Measurements from ENCODE around the gene SINHCAF. TPM values are rescaled to one million over a fixed set of nuclear protein-coding genes. Genes with fewer than 3 reads are reported as not detected.

Gene SINHCAF
- total RNA-seq, 1 experiment from 2014 or later, result 127 TPM

DNA sequence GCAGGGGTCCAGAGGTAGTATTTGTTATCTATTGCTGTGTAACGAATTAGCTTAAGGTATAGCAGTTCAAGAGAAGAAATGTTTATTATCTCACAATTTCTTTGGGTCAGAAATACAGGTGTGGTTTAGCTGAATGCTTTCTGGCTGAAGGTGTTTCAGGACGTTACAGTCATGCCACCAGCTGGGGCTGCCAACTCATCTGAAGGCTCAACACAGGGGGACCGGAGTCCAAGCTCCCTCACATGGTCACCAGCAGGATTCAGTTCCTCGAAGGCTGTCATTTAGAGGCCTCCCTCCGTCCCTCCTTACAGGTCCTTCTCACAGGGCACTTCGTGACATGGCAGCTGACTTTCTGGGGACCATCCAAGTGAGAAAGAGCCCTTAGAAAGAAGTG is 37.5 kb upstream of the SINHCAF start:
- no peak for DNase-seq
- no peaks in the 10 kb centered on the region for H3K27me3 Mint-ChIP-seq (ENCODE audit: unreplicated experiment)
- no peak overlapping the region for H3K4me3 Mint-ChIP-seq (ENCODE audit: low read depth, unreplicated experiment)
- TF ChIP-seq, protein P1, sequence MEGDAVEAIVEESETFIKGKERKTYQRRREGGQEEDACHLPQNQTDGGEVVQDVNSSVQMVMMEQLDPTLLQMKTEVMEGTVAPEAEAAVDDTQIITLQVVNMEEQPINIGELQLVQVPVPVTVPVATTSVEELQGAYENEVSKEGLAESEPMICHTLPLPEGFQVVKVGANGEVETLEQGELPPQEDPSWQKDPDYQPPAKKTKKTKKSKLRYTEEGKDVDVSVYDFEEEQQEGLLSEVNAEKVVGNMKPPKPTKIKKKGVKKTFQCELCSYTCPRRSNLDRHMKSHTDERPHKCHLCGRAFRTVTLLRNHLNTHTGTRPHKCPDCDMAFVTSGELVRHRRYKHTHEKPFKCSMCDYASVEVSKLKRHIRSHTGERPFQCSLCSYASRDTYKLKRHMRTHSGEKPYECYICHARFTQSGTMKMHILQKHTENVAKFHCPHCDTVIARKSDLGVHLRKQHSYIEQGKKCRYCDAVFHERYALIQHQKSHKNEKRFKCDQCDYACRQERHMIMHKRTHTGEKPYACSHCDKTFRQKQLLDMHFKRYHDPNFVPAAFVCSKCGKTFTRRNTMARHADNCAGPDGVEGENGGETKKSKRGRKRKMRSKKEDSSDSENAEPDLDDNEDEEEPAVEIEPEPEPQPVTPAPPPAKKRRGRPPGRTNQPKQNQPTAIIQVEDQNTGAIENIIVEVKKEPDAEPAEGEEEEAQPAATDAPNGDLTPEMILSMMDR (IDR thresholded peaks at IDR 0.05; ENCODE audit: unreplicated experiment), result no peak
- H3K4me1 Mint-ChIP-seq (ENCODE audit: low read depth, unreplicated experiment), result peaks cover 19% of the 10 kb centered on the region
- H3K9me3 Mint-ChIP-seq (ENCODE audit: low read depth, unreplicated experiment), result no peaks in the 10 kb centered on the region
- no peak overlapping the region for H3K27ac Mint-ChIP-seq (ENCODE audit: unreplicated experiment)
- peaks cover 9% of the 10 kb centered on the region for H3K36me3 Mint-ChIP-seq (ENCODE audit: insufficient read depth, unreplicated experiment)
- intact Hi-C loops (cut with micrococcal nuclease; ENCODE audit: unreplicated experiment), result loop anchor here (1.0 to 5.0 kb wide), 3 partner anchors 37 to 112 kb away; partner anchors contain the start of gene SINHCAF
- no TSS peak for BruUV-seq (replicated peaks)
- CTCF ChIA-PET, result interaction anchor here (0.6 to 2.6 kb wide), 6 partner anchors 26 to 290 kb away, joined by 3 to 9 read pairs (median 8); partner anchors contain the start of gene SINHCAF

DNA sequence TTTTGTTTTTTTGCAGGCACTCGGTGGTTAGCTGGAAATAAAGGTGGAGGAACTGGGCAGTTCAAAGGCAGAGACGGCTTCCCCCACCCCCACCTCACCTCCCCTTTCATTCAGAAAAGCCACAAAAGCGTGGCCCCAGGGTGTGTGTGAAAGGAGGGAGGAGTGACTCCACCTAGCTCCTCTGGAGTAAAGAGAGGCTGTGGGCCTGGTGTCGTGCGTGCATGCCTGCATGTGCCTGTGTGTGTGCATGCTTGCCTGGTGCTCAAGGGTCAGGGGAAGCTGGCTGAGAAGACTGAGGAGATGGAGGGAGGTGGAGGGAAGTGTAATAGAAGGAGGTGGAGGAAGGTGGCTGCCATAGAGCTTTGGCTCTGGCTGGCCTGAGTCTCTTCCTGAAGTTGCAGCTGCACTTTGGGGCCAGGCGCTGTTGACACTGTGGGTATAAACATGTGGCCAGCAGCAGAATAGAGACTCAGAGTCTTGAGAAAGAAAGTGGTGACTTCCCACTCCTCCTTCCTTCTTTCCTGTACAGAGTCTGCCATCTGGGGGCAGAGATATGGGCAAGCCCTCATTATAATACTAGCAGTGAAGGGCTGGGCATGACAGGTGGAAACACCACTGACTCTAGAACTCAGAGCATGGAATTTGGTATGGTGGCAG is 36.9 kb upstream of the SINHCAF start:
- Mint-ChIP-seq H3K4me1 (ENCODE audit: low read depth, unreplicated experiment) (peaks cover 17% of the 10 kb centered on the region), H3K9me3 (ENCODE audit: low read depth, unreplicated experiment) (no peaks in the 10 kb centered on the region), H3K36me3 (ENCODE audit: insufficient read depth, unreplicated experiment) (peaks cover 9% of the 10 kb centered on the region), H3K27me3 (ENCODE audit: unreplicated experiment) (no peaks in the 10 kb centered on the region), H3K4me3 (ENCODE audit: low read depth, unreplicated experiment) (peak overlapping the region; percentile 64), H3K27ac (ENCODE audit: unreplicated experiment) (peak overlapping the region; percentile 82)
- CTCF ChIA-PET, result interaction anchor here (0.5 to 2.6 kb wide), 7 partner anchors 12 to 290 kb away, joined by 3 to 9 read pairs (median 7); partner anchors contain the start of gene SINHCAF
- intact Hi-C loops (cut with micrococcal nuclease; ENCODE audit: unreplicated experiment), result loop anchor here (1.0 to 5.0 kb wide), 3 partner anchors 36 to 112 kb away; partner anchors contain the start of gene SINHCAF
- no TSS peak for BruUV-seq (replicated peaks)
- DNase-seq, result peak; percentile 40
- TF ChIP-seq, protein P1 (IDR thresholded peaks at IDR 0.05; ENCODE audit: unreplicated experiment), result no peak

DNA sequence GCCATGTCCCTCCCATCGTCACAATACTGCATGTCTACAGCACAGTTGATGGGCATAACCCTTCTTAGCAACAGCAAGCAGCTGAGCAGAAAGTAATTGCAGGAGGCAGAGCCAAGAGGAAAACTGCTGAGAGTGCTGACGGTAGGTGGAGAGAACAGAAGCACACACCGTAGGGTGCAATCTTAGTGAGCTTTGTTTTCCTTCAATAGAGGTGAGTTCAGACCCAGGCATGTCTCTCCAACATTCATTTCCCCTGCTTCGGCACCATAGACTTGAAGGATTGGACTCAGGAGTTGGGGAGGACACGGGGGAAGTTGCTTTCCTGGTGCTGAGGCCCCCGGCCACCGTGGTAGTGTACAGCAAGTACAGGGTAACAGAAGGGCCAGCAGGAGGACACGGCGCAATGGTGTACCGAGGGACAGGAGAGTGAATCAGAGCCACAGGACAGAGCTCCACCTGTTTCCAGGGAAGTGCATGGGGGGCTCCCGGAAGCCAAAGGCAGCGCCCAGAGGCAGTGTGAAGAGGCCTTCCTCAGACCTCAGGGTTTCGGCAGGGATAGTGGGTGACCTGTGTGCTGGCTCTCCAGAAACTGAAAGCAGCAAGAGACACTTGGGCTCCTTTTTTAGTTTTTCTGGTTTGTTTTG is 36.3 kb upstream of the SINHCAF start:
- BruUV-seq (replicated peaks), result no TSS peak
- peak overlapping the region; percentile 64 for H3K4me3 Mint-ChIP-seq (ENCODE audit: low read depth, unreplicated experiment)
- peak; percentile 30 for DNase-seq
- no peaks in the 10 kb centered on the region for H3K9me3 Mint-ChIP-seq (ENCODE audit: low read depth, unreplicated experiment)
- H3K27ac Mint-ChIP-seq (ENCODE audit: unreplicated experiment), result peak overlapping the region; percentile 82
- TF ChIP-seq, protein P1 (IDR thresholded peaks at IDR 0.05; ENCODE audit: unreplicated experiment), result no peak
- H3K36me3 Mint-ChIP-seq (ENCODE audit: insufficient read depth, unreplicated experiment), result peaks cover 9% of the 10 kb centered on the region
- no peaks in the 10 kb centered on the region for H3K27me3 Mint-ChIP-seq (ENCODE audit: unreplicated experiment)
- H3K4me1 Mint-ChIP-seq (ENCODE audit: low read depth, unreplicated experiment), result peaks cover 17% of the 10 kb centered on the region
- intact Hi-C loops (cut with micrococcal nuclease; ENCODE audit: unreplicated experiment), result loop anchor here (2.0 to 5.0 kb wide), 2 partner anchors 35 to 45 kb away; partner anchors contain the start of gene SINHCAF
- CTCF ChIA-PET, result interaction anchor here (0.5 to 2.6 kb wide), 6 partner anchors 13 to 291 kb away, joined by 3 to 9 read pairs (median 6); no protein-coding TSS in a partner anchor

DNA sequence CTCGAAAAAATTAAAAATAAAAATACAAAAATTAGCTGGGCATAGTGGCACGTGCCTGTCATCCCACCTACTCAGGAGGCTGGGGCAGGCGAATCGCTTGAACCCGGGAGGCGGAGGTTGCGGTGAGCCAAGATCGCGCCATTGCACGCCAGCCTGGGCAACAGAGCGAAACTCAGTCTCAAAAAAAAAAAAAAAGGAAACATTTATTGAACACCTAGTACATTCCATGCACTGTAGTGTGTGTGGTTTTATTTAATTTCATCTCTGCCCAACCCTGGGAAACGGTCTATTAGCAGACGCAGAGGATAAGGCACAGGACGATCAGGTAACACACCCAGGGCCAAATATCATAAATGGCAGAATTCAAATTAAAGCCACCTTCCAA is 35.8 kb upstream of the SINHCAF start:
- no peak for DNase-seq
- Mint-ChIP-seq H3K9me3 (ENCODE audit: low read depth, unreplicated experiment) (no peaks in the 10 kb centered on the region), H3K4me1 (ENCODE audit: low read depth, unreplicated experiment) (peaks cover 17% of the 10 kb centered on the region), H3K27me3 (ENCODE audit: unreplicated experiment) (no peaks in the 10 kb centered on the region), H3K36me3 (ENCODE audit: insufficient read depth, unreplicated experiment) (peaks cover 9% of the 10 kb centered on the region), H3K4me3 (ENCODE audit: low read depth, unreplicated experiment) (peak overlapping the region; percentile 64), H3K27ac (ENCODE audit: unreplicated experiment) (peak overlapping the region; percentile 82)
- intact Hi-C loops (cut with micrococcal nuclease; ENCODE audit: unreplicated experiment), result loop anchor here (2.0 to 5.0 kb wide), 2 partner anchors 35 to 44 kb away; partner anchors contain the start of gene SINHCAF
- CTCF ChIA-PET, result interaction anchor here (1.8 to 2.6 kb wide), 2 partner anchors 24 to 90 kb away, joined by 9 read pairs; no protein-coding TSS in a partner anchor
- BruUV-seq (replicated peaks), result no TSS peak
- TF ChIP-seq, protein P1 (IDR thresholded peaks at IDR 0.05; ENCODE audit: unreplicated experiment), result no peak
